Stimulated activated CD4-positive, alpha-beta T cell treated with anti-CD3 and anti-CD28 coated beads, Interleukin-1b, Interleukin-23, amount 100 ng/mL, for 4 hours (primary cell): ENCODE data around the gene TEKT1.
"Not testable (repeated sequence)": the region's sequence is repeated elsewhere in the genome, so short reads cannot be mapped to it uniquely, and the experiment has no call there.

ENCODE experiments used
- DNase-seq, 2 donors: peaks; one replicate each; pipeline ENCODE4 v3.0.0-alpha.2; 2020; ENCODE audit warnings: low read depth in 2 of 2

Gene TEKT1

GRCh38 chr17:6816368-6816767 lies 15.2 kb downstream of the TEKT1 start:
- not testable (repeated sequence) for DNase-seq

- no peak for DNase-seq
Measured at GRCh38 chr17:6815775-6816174, 15.8 kb downstream of the TEKT1 start.

GRCh38 chr17:6812295-6812694 lies 19.2 kb downstream of the TEKT1 start:
- no peak for DNase-seq

DNA sequence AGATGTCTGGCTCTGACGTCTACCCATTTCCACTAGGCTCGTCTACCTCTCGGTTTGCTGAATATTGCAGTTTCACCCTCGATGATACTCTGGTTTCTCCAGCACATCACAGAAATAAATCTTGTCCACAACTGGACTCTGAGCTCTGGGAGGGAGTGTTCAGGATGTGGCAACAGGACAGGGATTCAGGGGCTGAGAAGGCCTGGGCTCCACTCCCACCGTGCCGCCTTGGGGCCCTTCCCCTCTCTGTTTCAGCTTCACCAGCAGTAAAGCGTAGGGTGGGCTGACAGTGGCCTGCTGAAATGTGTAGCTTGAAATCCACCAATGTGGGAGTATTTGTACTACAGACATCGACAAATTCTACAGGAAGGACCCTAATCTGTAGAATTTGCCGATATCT lies 20.0 kb downstream of the TEKT1 start:
- DNase-seq, result no peak

DNA sequence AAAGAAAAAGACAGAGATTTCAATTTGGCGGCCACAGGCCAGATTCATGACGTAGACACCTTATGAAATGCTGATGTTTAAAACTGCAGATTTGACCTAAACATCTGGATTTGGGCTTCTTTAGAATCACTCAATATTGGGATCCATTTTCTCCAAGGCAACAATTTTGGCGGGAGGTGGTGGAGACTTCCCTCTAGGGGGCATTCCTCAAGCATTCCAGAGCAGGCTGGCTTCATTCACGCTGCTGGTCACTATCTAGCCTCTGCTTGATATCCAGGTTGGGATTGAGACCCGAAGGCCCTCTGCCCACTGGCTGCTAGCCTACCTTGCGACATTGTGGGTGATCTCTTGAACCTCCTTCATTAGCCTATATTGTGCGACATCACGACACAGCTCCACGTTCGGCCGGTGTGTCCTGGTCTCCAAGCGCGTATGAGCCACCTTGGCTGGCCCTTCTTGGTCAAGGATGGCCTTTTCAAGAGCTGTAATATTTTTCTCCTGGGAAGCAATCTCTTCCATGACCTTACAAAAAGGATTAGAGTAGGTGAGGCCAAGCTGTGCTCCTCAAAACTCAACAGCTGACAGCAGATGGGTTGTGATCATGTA lies 31.0 kb downstream of the TEKT1 start:
- DNase-seq, result no peak

GRCh38 chr17:6799738-6800137 lies 31.8 kb downstream of the TEKT1 start:
- no peak for DNase-seq

- DNase-seq, result no peak
Measured at GRCh38 chr17:6797718-6798351, 33.7 kb downstream of the TEKT1 start.

DNA sequence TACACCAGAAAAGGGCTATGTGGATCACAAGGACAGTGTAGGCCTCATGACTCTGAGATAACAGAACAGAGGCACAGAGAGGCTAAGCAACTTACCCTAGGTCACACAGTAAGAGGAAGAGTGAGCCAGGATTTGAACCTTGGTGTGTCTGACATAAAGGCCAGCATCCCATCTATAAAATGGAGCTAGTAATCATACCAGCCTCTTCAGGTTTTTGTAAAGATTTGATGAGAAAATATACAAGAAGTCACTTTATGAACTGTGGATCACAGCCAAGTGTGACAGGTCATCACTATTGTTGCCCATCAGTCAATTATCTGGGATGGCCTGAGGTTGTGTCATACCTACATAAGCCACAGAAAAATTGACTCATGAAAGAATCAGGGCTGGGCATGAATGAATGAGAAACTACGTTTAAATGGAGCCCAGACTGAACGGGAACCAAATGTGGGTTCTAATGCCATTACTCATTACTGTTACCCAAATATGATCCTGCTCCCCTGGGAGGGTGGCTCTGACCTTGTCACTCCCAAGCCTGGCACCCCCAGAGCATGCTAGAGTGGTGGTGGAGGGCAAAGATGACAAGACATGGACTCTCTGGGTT lies 34.5 kb downstream of the TEKT1 start:
- DNase-seq, result no peak

GRCh38 chr17:6796017-6796886 lies 35.3 kb downstream of the TEKT1 start:
- DNase-seq, result no peak

- DNase-seq, result no peak
Measured at GRCh38 chr17:6793748-6794493, 37.6 kb downstream of the TEKT1 start.

GRCh38 chr17:6789146-6789545 lies 42.4 kb downstream of the TEKT1 start:
- no peak for DNase-seq

- no peak for DNase-seq
Measured at GRCh38 chr17:6787081-6787693, 44.3 kb downstream of the TEKT1 start.

GRCh38 chr17:6786618-6787017 lies 44.9 kb downstream of the TEKT1 start:
- no peak for DNase-seq

DNA sequence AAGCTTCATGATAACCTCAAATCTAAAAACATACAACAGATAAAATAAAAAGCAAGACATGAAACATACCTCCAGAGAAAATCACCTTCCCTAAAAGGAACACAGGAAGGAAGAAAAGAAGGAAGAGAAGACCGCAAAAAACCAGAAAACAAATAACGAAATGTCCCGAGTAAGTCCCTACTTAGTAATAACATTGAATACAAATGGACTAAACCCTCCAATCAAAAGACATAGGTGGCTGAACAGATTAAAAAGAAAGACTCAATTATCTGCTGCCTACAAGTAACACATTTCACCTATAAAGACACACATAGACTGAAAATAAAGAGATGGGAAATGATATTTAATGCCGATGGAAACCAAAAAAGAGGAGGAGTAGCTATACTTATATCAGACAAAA lies 49.3 kb downstream of the TEKT1 start:
- no peak for DNase-seq

DNA sequence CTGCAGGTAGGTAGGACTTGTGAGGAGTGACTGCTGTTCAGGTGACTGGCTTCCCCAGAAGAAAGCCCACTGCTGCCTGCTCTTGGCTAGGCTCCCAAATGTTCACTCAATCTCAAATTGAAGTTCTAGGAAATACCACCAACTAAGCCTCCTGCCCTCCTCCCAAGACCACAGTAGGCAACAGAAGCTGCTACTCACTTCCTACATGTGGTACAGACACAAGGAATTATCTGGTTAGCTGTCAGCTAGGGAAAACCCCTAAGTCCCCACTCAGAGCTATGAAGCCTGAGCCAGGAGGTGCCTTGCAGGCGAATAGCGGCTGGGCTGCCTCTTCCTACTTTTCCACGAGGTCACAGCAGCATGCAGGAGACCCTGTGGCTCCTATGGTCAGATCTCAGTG lies 50.6 kb downstream of the TEKT1 start:
- DNase-seq, result no peak

- no peak for DNase-seq
Measured at GRCh38 chr17:6780001-6780400, 51.5 kb downstream of the TEKT1 start.

GRCh38 chr17:6779411-6779810 lies 52.1 kb downstream of the TEKT1 start:
- no peak for DNase-seq

DNA sequence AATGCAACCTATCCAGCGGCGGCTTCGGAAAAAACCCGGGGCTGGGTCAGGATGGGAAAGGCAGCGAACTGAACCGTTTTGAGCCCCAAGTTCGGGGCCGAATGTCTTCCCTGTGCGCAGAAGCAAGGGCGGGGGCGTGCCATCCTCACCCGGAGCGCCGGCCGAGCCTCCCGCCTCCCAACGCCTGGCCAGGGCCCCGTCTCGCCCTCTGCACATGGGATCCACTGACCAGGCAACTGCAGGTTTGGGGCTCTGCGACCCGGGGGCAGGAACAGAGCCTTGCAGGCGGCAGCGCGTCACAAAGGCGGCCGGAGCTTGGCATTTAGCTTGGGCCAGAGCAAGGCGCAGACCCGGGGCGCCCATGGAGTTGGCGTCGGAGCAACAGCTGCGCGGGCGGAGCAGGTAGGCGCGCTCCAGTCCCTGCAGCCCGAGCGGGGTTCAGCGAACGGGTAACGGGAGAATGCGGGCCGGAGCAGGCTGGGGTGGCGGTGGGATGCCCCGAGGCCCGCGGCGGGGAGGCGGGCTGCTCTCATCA lies 55.6 kb downstream of the TEKT1 start, which contains the start of gene FBXO39:
TSS of gene FBXO39 (plus strand) at position 345 of the 535 bp plus-strand sequence. CDS start 3,654 bp downstream, outside the sequence.
- no peak for DNase-seq

DNA sequence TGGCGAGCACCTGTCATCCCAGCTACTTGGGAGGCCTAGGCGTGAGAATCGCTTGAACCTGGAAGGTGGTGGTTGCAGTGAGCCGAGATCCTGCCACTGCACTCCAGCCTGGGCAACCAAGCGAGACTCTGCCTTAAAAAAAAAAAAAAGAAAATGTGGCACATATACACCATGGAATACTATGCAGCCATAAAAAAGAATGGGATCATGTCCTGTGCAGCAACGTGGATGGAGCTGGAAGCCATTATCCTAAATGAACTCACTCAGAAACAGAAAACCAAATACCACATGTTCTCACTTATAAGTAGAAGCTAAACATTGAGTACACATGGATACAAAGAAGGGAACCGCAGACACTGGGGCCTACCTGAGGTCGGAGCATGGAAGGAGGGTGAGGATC lies 56.6 kb downstream of the TEKT1 start:
- not testable (repeated sequence) for DNase-seq

- no peak for DNase-seq
Measured at GRCh38 chr17:6772016-6772415, 59.5 kb downstream of the TEKT1 start.

DNA sequence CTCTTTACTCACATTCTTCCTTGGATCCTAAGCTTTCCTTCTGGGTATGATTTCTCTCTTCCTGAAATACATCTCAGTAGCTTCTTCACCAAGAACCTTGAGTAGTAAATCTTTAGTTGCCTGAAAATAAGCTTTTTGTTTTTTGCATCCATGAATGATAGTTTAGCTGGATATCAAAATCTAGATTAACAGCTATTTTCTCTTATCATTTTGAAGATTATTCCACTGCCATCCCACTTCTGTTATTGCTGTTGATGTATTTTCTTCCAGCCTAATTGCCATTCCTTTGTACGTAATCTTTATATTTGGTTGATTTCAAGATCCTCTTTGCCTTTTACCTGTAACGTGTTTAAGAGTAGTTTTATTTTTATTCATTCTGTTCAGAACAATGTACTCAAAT lies 63.1 kb downstream of the TEKT1 start:
- no peak for DNase-seq
